ENCODE data around the gene TULP1. TPM values are rescaled to one million over a fixed set of nuclear protein-coding genes. Genes with fewer than 3 reads are reported as not detected.

Gene TULP1
- total and polyA plus RNA-seq, 2 of the 8 experiments (the other 6 are each of a cell fraction or from before 2014, with no cell fraction given) = 3.2 to 6.8 TPM

- TF ChIP-seq CHD7 (IDR thresholded peaks at IDR 0.05; ENCODE audit: insufficient replicate concordance, low read length) = no peak
- TF ChIP-seq BRCA1 (IDR thresholded peaks at IDR 0.05; ENCODE audit: low read depth, low read length) = peak; percentile 98
- TF ChIP-seq EP300 (IDR thresholded peaks at IDR 0.05; ENCODE audit: borderline replicate concordance in 1 of 2, low read depth in 2 of 2, low read length in 2 of 2) = no peak
- peak; percentile 92 for TF ChIP-seq GTF2F1 (IDR thresholded peaks at IDR 0.05; ENCODE audit: borderline replicate concordance, low read depth, low read length)
- TF ChIP-seq POU5F1 (IDR thresholded peaks at IDR 0.05; ENCODE audit: low read depth, low read length) = no peak
- no peak for TF ChIP-seq JUND (IDR thresholded peaks at IDR 0.05; ENCODE audit: low read length)
Measured at GRCh38 chr6:35468181-35468979, 44.3 kb downstream of the TULP1 start, which contains the start of gene RPL10A (continued).
